NB4 (cell line): ENCODE results near the gene UPP2.

Experiments used
- DNase-seq: peaks from one replicate; pipeline ENCODE4 v3.0.0; 2010; ENCODE audit warnings: low read depth
- H3K4me3 ChIP-seq: one replicate; pipeline ENCODE4 v1.5.1; 2011; ENCODE audit warnings: mild to moderate bottlenecking, low read depth, low read length, moderate library complexity
- MYC ChIP-seq: IDR thresholded peaks from 2 replicates; pipeline ENCODE4 v1.6.1; 2011; ENCODE audit warnings: low read depth, low read length
- POLR2A ChIP-seq: IDR thresholded peaks from 2 replicates; pipeline ENCODE4 v1.6.1; 2011; ENCODE audit warnings: mild to moderate bottlenecking; ENCODE audit not compliant: insufficient read length; ENCODE audit errors: extremely low read depth
- TF ChIP-seq, protein P1 (sequence below): IDR thresholded peaks from 2 replicates; pipeline ENCODE4 v1.6.1; 2011; ENCODE audit warnings: low read depth, low read length
- TF ChIP-seq, protein P2 (sequence below): IDR thresholded peaks from one replicate; pipeline ENCODE4 v1.5.1; 2012; ENCODE audit warnings: low read depth, low read length

The UPP2 gene

DNA sequence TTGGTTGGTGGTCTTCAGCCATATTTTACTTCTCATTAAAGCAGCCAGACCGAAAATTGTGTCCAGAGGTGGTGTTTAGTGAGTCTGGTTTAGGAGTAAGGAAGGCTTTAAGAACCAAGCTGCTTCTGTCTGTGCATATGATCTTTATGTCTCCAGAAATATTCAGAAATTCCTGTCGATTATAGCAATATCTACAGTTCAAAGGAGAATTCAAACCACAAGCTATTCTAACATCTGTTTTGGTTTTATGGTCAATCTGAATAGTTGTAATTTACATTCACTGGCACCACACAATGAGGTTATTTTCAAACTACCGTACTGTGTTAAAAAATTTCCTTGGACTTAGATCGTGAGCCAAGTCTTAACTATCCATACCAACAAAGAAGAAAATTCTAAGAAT lies 11.3 kb downstream of the UPP2 start:
- DNase-seq: no peak
- no peak overlapping the region for H3K4me3 ChIP-seq
- TF ChIP-seq, protein P1, sequence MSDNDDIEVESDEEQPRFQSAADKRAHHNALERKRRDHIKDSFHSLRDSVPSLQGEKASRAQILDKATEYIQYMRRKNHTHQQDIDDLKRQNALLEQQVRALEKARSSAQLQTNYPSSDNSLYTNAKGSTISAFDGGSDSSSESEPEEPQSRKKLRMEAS: no peak
- TF ChIP-seq POLR2A (no peak), MYC (no peak)
- TF ChIP-seq, protein P2, sequence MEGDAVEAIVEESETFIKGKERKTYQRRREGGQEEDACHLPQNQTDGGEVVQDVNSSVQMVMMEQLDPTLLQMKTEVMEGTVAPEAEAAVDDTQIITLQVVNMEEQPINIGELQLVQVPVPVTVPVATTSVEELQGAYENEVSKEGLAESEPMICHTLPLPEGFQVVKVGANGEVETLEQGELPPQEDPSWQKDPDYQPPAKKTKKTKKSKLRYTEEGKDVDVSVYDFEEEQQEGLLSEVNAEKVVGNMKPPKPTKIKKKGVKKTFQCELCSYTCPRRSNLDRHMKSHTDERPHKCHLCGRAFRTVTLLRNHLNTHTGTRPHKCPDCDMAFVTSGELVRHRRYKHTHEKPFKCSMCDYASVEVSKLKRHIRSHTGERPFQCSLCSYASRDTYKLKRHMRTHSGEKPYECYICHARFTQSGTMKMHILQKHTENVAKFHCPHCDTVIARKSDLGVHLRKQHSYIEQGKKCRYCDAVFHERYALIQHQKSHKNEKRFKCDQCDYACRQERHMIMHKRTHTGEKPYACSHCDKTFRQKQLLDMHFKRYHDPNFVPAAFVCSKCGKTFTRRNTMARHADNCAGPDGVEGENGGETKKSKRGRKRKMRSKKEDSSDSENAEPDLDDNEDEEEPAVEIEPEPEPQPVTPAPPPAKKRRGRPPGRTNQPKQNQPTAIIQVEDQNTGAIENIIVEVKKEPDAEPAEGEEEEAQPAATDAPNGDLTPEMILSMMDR: no peak

DNA sequence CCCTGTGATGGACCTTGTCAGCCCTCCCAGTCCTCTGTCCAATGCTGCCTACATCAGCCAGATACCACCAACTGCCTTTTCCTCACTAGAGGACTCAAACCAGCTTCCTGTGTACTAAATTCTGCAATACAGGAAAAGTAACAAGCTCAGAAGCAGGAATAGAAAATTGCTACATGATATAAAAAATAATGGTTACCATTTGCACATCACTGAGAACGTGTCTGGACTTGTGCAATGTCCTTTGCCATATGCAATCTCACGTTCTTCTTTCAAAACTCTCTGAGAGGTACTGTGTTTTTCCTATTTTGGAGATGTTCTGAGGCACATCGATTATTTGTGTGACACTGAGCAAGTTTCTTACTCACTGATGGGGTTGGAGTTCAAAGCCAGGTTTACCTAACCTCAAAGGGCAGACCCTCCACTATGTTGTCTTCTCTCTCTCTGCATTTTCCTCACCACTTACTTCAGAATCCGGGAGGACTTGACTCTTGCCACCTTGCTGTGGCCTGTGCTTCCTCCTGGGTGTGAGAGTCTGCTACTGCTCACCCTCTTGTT lies 12.1 kb downstream of the UPP2 start:
- H3K4me3 ChIP-seq: no peak overlapping the region
- DNase-seq: no peak
- TF ChIP-seq MYC: no peak
- TF ChIP-seq POLR2A: no peak
- TF ChIP-seq, protein P2: no peak
- TF ChIP-seq, protein P1: no peak

DNA sequence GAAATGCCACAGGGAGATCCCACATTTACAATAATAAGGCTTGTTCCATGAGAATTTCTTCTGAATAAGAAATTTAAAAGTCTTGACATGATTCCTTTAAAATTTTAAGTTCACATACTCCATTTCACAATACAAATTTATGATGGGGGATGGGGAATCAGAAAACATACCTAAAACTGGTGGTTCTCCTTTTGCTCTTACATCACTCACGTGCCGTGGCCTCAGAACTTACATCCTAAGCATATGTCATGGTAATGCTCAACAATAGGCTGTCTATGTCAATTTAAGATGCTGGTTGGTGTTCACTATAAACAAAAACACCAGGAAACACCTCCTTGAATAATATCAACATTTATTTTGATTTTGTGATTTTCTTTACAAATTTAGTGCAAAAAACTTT lies 12.8 kb downstream of the UPP2 start:
- no peak for TF ChIP-seq POLR2A
- TF ChIP-seq, protein P2: no peak
- TF ChIP-seq, protein P1: no peak
- TF ChIP-seq MYC: no peak
- H3K4me3 ChIP-seq: no peak overlapping the region
- DNase-seq: no peak

DNA sequence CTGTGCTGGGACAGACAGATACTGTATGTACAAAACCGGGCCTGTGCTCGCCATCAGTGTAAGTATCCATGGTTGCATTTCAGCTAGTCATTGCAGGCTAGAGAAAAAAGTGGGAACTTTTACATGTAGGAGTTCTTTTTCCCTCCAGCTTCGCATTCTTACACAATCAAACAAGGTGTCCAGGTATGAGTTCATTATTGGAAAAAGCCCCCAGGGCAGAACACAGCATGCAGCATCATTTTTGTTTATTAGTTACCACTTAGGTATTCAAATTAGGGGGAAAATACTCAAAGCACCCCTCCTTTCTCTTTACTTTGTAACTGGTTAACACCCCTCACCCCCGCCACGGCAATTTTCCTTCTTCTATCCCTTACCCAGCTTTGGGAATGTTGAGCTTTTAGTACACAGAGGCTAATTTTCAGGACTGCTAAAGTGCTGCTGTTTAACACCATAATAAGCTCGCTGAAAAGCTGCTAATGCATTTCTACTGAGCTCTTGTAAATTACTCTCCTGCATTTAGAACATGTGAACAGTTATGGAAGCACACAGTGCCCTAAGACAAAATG lies 13.6 kb downstream of the UPP2 start:
- H3K4me3 ChIP-seq: no peak overlapping the region
- no peak for DNase-seq
- TF ChIP-seq, protein P1: no peak
- no peak for TF ChIP-seq MYC
- no peak for TF ChIP-seq POLR2A
- TF ChIP-seq, protein P2: no peak

DNA sequence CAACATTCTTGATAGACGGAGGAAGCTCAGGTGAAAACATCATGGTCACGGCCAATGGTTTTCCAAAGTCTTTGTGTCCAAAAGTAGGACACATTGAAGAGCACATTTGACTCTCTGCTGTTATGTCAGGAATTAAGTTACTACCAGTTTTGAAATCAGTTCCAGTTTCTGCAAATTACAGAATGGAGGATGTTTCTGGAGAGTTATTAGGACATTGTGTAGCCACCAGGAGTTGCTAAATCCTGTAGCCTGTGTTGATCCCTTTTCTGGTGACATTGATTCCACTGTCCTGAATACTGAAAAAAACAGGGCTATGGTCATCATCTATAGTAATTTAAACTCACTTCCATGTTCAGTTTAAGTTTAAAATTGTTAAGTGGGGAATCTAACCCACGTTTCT lies 15.3 kb downstream of the UPP2 start:
- TF ChIP-seq, protein P1: no peak
- no peak for TF ChIP-seq MYC
- TF ChIP-seq, protein P2: no peak
- no peak for TF ChIP-seq POLR2A
- no peak for DNase-seq
- no peak overlapping the region for H3K4me3 ChIP-seq
